ENCODE results near the gene TPSD1.

DNA sequence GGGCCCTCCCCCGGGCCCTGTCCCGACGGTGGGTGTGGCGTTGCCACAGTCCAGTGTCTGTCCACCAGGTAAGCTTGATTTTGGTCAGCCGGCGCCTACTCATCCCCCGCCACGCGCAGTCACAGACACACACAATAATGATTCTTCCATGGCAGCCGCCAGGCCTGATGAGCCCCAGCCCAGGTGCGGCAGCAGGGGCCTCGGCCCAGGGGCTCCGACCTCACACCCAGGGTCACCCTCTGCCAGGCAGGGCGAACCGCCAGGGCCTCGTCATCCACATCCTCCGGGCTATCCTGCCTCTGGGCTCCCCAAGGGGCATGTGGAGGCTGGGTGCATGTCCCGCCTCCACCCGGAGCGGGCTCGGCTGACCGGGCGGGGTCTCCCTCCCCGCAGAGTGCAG lies 38.3 kb upstream of the TPSD1 start:
- no peak for TF ChIP-seq EZH2 (IDR thresholded peaks at IDR 0.05; ENCODE audit: borderline replicate concordance, control insufficient read depth, low read depth, low read length)
- TF ChIP-seq YY1 (IDR thresholded peaks at IDR 0.05; ENCODE audit: low read depth, low read length), result no peak
- no peak for TF ChIP-seq NFYB (IDR thresholded peaks at IDR 0.05; ENCODE audit: insufficient read depth, low read depth, low read length)
- TF ChIP-seq, protein P1, sequence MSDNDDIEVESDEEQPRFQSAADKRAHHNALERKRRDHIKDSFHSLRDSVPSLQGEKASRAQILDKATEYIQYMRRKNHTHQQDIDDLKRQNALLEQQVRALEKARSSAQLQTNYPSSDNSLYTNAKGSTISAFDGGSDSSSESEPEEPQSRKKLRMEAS (IDR thresholded peaks at IDR 0.05; ENCODE audit: low read depth, low read length), result no peak
- TF ChIP-seq SRF (IDR thresholded peaks at IDR 0.05; ENCODE audit: low read depth in 2 of 2, low read length in 2 of 2), result no peak
- TF ChIP-seq, protein P2, sequence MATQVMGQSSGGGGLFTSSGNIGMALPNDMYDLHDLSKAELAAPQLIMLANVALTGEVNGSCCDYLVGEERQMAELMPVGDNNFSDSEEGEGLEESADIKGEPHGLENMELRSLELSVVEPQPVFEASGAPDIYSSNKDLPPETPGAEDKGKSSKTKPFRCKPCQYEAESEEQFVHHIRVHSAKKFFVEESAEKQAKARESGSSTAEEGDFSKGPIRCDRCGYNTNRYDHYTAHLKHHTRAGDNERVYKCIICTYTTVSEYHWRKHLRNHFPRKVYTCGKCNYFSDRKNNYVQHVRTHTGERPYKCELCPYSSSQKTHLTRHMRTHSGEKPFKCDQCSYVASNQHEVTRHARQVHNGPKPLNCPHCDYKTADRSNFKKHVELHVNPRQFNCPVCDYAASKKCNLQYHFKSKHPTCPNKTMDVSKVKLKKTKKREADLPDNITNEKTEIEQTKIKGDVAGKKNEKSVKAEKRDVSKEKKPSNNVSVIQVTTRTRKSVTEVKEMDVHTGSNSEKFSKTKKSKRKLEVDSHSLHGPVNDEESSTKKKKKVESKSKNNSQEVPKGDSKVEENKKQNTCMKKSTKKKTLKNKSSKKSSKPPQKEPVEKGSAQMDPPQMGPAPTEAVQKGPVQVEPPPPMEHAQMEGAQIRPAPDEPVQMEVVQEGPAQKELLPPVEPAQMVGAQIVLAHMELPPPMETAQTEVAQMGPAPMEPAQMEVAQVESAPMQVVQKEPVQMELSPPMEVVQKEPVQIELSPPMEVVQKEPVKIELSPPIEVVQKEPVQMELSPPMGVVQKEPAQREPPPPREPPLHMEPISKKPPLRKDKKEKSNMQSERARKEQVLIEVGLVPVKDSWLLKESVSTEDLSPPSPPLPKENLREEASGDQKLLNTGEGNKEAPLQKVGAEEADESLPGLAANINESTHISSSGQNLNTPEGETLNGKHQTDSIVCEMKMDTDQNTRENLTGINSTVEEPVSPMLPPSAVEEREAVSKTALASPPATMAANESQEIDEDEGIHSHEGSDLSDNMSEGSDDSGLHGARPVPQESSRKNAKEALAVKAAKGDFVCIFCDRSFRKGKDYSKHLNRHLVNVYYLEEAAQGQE (IDR thresholded peaks at IDR 0.05; ENCODE audit: low read depth, low read length), result no peak
- TF ChIP-seq, protein P3, sequence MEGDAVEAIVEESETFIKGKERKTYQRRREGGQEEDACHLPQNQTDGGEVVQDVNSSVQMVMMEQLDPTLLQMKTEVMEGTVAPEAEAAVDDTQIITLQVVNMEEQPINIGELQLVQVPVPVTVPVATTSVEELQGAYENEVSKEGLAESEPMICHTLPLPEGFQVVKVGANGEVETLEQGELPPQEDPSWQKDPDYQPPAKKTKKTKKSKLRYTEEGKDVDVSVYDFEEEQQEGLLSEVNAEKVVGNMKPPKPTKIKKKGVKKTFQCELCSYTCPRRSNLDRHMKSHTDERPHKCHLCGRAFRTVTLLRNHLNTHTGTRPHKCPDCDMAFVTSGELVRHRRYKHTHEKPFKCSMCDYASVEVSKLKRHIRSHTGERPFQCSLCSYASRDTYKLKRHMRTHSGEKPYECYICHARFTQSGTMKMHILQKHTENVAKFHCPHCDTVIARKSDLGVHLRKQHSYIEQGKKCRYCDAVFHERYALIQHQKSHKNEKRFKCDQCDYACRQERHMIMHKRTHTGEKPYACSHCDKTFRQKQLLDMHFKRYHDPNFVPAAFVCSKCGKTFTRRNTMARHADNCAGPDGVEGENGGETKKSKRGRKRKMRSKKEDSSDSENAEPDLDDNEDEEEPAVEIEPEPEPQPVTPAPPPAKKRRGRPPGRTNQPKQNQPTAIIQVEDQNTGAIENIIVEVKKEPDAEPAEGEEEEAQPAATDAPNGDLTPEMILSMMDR (IDR thresholded peaks at IDR 0.05 in 2 of 3, conservative IDR thresholded peaks at IDR 0.05 in 1 of 3; ENCODE audit: control insufficient read depth in 2 of 3, extremely low read depth in 1 of 3, insufficient read depth in 1 of 3, low read depth in 3 of 3, low read length in 3 of 3), result no peak
- no peak for TF ChIP-seq POLR2AphosphoS5 (IDR thresholded peaks at IDR 0.05; ENCODE audit: low read length)
- TF ChIP-seq RAD21 (IDR thresholded peaks at IDR 0.05; ENCODE audit: insufficient read depth, low read depth, low read length), result no peak
- TF ChIP-seq POLR2A (IDR thresholded peaks at IDR 0.05; ENCODE audit: low read depth, low read length), result no peak
- TF ChIP-seq, protein P4, sequence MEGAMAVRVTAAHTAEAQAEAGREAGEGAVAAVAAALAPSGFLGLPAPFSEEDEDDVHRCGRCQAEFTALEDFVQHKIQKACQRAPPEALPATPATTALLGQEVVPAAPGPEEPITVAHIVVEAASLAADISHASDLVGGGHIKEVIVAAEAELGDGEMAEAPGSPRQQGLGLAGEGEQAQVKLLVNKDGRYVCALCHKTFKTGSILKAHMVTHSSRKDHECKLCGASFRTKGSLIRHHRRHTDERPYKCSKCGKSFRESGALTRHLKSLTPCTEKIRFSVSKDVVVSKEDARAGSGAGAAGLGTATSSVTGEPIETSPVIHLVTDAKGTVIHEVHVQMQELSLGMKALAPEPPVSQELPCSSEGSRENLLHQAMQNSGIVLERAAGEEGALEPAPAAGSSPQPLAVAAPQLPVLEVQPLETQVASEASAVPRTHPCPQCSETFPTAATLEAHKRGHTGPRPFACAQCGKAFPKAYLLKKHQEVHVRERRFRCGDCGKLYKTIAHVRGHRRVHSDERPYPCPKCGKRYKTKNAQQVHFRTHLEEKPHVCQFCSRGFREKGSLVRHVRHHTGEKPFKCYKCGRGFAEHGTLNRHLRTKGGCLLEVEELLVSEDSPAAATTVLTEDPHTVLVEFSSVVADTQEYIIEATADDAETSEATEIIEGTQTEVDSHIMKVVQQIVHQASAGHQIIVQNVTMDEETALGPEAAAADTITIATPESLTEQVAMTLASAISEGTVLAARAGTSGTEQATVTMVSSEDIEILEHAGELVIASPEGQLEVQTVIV (IDR thresholded peaks at IDR 0.05; ENCODE audit: borderline replicate concordance, partially characterized antibody), result no peak
- no peak for TF ChIP-seq TARDBP (IDR thresholded peaks at IDR 0.05; ENCODE audit: borderline replicate concordance)
- TF ChIP-seq, protein P5, sequence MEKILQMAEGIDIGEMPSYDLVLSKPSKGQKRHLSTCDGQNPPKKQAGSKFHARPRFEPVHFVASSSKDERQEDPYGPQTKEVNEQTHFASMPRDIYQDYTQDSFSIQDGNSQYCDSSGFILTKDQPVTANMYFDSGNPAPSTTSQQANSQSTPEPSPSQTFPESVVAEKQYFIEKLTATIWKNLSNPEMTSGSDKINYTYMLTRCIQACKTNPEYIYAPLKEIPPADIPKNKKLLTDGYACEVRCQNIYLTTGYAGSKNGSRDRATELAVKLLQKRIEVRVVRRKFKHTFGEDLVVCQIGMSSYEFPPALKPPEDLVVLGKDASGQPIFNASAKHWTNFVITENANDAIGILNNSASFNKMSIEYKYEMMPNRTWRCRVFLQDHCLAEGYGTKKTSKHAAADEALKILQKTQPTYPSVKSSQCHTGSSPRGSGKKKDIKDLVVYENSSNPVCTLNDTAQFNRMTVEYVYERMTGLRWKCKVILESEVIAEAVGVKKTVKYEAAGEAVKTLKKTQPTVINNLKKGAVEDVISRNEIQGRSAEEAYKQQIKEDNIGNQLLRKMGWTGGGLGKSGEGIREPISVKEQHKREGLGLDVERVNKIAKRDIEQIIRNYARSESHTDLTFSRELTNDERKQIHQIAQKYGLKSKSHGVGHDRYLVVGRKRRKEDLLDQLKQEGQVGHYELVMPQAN (conservative IDR thresholded peaks at IDR 0.05), result no peak
- TF ChIP-seq ZNF384 (IDR thresholded peaks at IDR 0.05; ENCODE audit: borderline replicate concordance, low read depth, low read length), result no peak
